OCI-LY1 (cell line): ENCODE data around the gene DENND6A.
A peak's percentile ranks its signal among the peaks of the same experiment; 100 is the strongest.
"Not testable (repeated sequence)": the region's sequence is repeated elsewhere in the genome, so short reads cannot be mapped to it uniquely, and the experiment has no call there.

Source experiments
- H2AFZ ChIP-seq: fragments of 200-600 bp; sonication (generic), shearing (Covaris generic); 2 replicates; pipeline ENCODE4 v1.6.0; 2014; ENCODE audit warnings: antibody characterized with exemption, mild to moderate bottlenecking, low read length
- H3F3A ChIP-seq: fragments of 200-600 bp; sonication (generic), shearing (Covaris generic); 2 replicates; pipeline ENCODE4 v1.6.0; 2014; ENCODE audit warnings: mild to moderate bottlenecking, antibody characterized with exemption, low read length, moderate library complexity; ENCODE audit not compliant: insufficient read depth
- H3K27ac ChIP-seq: fragments of 200-600 bp; sonication (generic); 2 replicates; pipeline ENCODE4 v1.5.1; 2014; ENCODE audit warnings: low read length, mixed run types, mild to moderate bottlenecking, low read depth; ENCODE audit not compliant: poor library complexity, severe bottlenecking
- H3K27me3 ChIP-seq: fragments of 200-600 bp; sonication (generic); 2 replicates; pipeline ENCODE4 v1.6.0; 2014; ENCODE audit warnings: antibody characterized with exemption, mild to moderate bottlenecking, low read length, moderate library complexity; ENCODE audit not compliant: insufficient read depth
- H3K36me3 ChIP-seq: fragments of 200-600 bp; sonication (generic); 2 replicates; pipeline ENCODE4 v1.6.1; 2014; ENCODE audit warnings: mild to moderate bottlenecking, antibody characterized with exemption, low read length, moderate library complexity, mixed read lengths; ENCODE audit not compliant: insufficient read depth
- H3K4me1 ChIP-seq: fragments of 200-600 bp; sonication (generic); 2 replicates; pipeline ENCODE4 v1.5.1; 2014; ENCODE audit warnings: mild to moderate bottlenecking, low read length, moderate library complexity; ENCODE audit not compliant: insufficient read depth, severe bottlenecking
- H3K4me2 ChIP-seq: fragments of 200-600 bp; sonication (generic), shearing (Covaris generic); 2 replicates; pipeline ENCODE4 v1.6.1; 2014; ENCODE audit warnings: low read length
- H3K4me3 ChIP-seq: fragments of 200-600 bp; sonication (generic); 2 replicates; pipeline ENCODE4 v1.5.1; 2014; ENCODE audit warnings: low read length, low read depth, mild to moderate bottlenecking, mixed read lengths; ENCODE audit not compliant: poor library complexity, severe bottlenecking
- H3K79me2 ChIP-seq: fragments of 200-600 bp; shearing (Covaris generic); 2 replicates; pipeline ENCODE4 v1.6.1; 2016; ENCODE audit warnings: mixed run types, low read length, mixed read lengths; ENCODE audit not compliant: insufficient read depth
- H3K9ac ChIP-seq: fragments of 200-600 bp; sonication (generic), shearing (Covaris generic); 2 replicates; pipeline ENCODE4 v1.6.1; 2014; ENCODE audit warnings: mild to moderate bottlenecking, low read length, mixed read lengths
- H3K9me2 ChIP-seq: fragments of 200-600 bp; sonication (generic), shearing (Covaris generic); 2 replicates; pipeline ENCODE4 v1.6.1; 2014; ENCODE audit warnings: low read depth, mild to moderate bottlenecking, low read length, mixed read lengths
- H3K9me3 ChIP-seq: fragments of 200-600 bp; shearing (Covaris generic); 2 replicates; pipeline ENCODE4 v1.6.1; 2014; ENCODE audit warnings: low read length, mixed read lengths
- H4K20me1 ChIP-seq: fragments of 200-600 bp; sonication (generic), shearing (Covaris generic); 2 replicates; pipeline ENCODE4 v1.6.0; 2016; ENCODE audit warnings: mild to moderate bottlenecking, low read length; ENCODE audit not compliant: insufficient read depth
- CTCF ChIP-seq: fragments of 200-600 bp; sonication (generic), shearing (Covaris generic); IDR thresholded peaks from 2 replicates; pipeline ENCODE4 v1.5.1; 2017; ENCODE audit warnings: mild to moderate bottlenecking, antibody characterized with exemption, low read length, moderate library complexity, mixed read lengths
- EZH2 ChIP-seq: fragments of 200-600 bp; sonication (generic), shearing (Covaris generic); IDR thresholded peaks from 2 replicates; pipeline ENCODE4 v1.8.0; 2017; ENCODE audit warnings: borderline replicate concordance, mixed run types, mild to moderate bottlenecking, antibody characterized with exemption, low read length, moderate library complexity, mixed read lengths

Gene DENND6A

GRCh38 chr3:57694146-57694545, 1.3 kb upstream of the DENND6A start:
- Histone ChIP-seq H3K79me2 (peaks cover 19% of the 10 kb centered on the region), H3K27ac (no peak overlapping the region), H3F3A (0 out of 2 replicates have a peak, but pooled peaks cover 4% of the 10 kb centered on the region), H2AFZ (no peak overlapping the region), H3K27me3 (no peaks in the 10 kb centered on the region), H3K9ac (no peak overlapping the region), H3K9me3 (no peaks in the 10 kb centered on the region), H3K36me3 (no peaks in the 10 kb centered on the region), H3K9me2 (no peaks in the 10 kb centered on the region), H3K4me1 (peaks cover 29% of the 10 kb centered on the region), H3K4me2 (no peak overlapping the region), H4K20me1 (no peaks in the 10 kb centered on the region), H3K4me3 (no peak overlapping the region)
- no peak for TF ChIP-seq CTCF
- TF ChIP-seq EZH2: no peak

DNA sequence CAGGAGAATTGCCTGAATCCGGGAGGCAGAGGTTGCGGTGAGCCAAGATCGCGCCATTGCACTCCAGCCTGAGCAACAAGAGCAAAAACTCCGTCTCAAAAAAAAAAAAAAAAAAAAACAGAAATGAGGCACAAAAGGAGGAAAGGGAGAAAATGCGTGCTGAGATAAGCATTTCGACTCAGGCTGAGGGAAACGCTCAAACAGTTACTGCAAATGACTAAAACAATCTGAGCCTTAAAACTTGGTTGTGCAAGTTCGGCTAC, 813 bp downstream of the DENND6A start:
- H4K20me1 ChIP-seq, H3K9me3 ChIP-seq, H3K27me3 ChIP-seq, H3K36me3 ChIP-seq, H3F3A ChIP-seq, H2AFZ ChIP-seq, H3K9me2 ChIP-seq: not testable (repeated sequence)
- H3K9ac ChIP-seq: peak overlapping the region; percentile 72
- H3K4me2 ChIP-seq: peak overlapping the region; percentile 84
- H3K4me1 ChIP-seq: peaks cover 43% of the 10 kb centered on the region
- H3K4me3 ChIP-seq: peak overlapping the region; percentile 82
- peak overlapping the region; percentile 66 for H3K27ac ChIP-seq
- peaks cover 35% of the 10 kb centered on the region for H3K79me2 ChIP-seq

DNA sequence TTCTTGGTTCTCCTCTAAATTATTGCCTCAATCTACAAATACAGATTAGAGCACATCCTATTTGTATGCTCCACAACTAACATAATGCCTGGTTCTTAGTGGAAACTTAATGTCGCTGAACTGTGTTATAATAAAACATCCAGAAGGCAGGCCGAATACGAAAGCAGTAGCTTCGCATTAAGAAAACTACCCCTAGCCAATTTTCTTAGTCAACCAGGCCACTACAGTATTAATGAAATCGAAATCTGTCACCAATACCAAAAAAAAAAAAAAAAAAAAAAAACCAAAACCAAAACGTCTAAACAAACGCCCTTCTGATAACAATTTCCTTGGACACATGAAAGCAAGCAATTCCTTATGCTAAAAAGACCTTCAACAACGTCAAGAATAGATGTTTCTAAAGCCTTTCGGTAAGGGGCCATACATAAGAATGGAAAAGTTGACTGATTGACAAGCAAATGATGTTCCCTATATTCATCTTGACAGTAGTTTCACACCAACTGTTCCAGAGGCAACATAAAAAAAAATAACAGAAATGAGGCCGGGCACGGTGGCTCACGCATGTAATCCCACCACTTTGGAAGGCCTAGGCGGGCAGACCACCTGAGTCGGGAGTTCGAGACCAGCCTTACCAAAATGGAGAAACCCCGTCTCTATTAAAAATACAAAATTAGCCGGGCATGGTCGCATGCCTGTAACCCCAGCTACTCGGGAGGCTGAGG, 1.3 kb downstream of the DENND6A start:
- no peaks in the 10 kb centered on the region for H3K9me2 ChIP-seq
- H4K20me1 ChIP-seq: no peaks in the 10 kb centered on the region
- peak overlapping the region; percentile 72 for H3K9ac ChIP-seq
- H3K9me3 ChIP-seq: no peaks in the 10 kb centered on the region
- no peaks in the 10 kb centered on the region for H3K36me3 ChIP-seq
- H3K4me1 ChIP-seq: peaks cover 45% of the 10 kb centered on the region
- H2AFZ ChIP-seq: no peak overlapping the region
- H3K27ac ChIP-seq: peak overlapping the region; percentile 66
- TF ChIP-seq CTCF (no peak), EZH2 (no peak)
- peaks cover 39% of the 10 kb centered on the region for H3K79me2 ChIP-seq
- H3K27me3 ChIP-seq: no peaks in the 10 kb centered on the region
- peak overlapping the region; percentile 82 for H3K4me3 ChIP-seq
- peak overlapping the region; percentile 84 for H3K4me2 ChIP-seq
- H3F3A ChIP-seq: no peaks in the 10 kb centered on the region
